Spleen (tissue), 7 donors: ENCODE data around the gene ITGA7.

Experiments
- CTCF ChIP-seq, 11 experiments: fragments of 200-600 bp in 7 of 11; fragments of 450-650 bp in 4 of 11; sonication (generic) in 4 of 11; IDR thresholded peaks in 8 of 11; conservative IDR thresholded peaks in 3 of 11; 1 replicate in 7 of 11; 2 replicates in 4 of 11; pipeline versions ENCODE4 v1.4.0 to v1.8.0; 2016 to 2021; ENCODE audit warnings: antibody characterized with exemption in 11 of 11, inconsistent platforms in 4 of 11, mild to moderate bottlenecking in 1 of 11
- POLR2A ChIP-seq, 3 donors: fragments of 450-650 bp; IDR thresholded peaks; one replicate each; pipeline ENCODE4 v1.5.1; 2017; ENCODE audit warnings: antibody characterized with exemption in 3 of 3, mild to moderate bottlenecking in 1 of 3
- POLR2AphosphoS5 ChIP-seq, 3 donors: sonication (generic); formaldehyde crosslinking; IDR thresholded peaks; one replicate each; pipeline ENCODE4 v1.5.1; 2017; ENCODE audit warnings: antibody characterized with exemption in 3 of 3
- donor health status: DM: no; HTN: no; CAD: no; lungs with moderate emphysema.
- donor health status: DM: no; HTN: no; CAD: no.
- donor health status: DM: no; HTN: no; CAD: no.

GRCh38 chr12:55685671-55686070 is 22.0 kb downstream of the ITGA7 start:
- TF ChIP-seq POLR2A (IDR thresholded peaks at IDR 0.05) = no peak
- no peak for TF ChIP-seq CTCF (IDR thresholded peaks at IDR 0.05 in 8 of 11, conservative IDR thresholded peaks at IDR 0.05 in 3 of 11)
- TF ChIP-seq POLR2AphosphoS5 (IDR thresholded peaks at IDR 0.05) = no peak
